HEK293 (cell line): Measurements from ENCODE around the gene SMIM29.

Experiments used
- AEBP2 ChIP-seq: fragments of 450-650 bp; formaldehyde crosslinking; IDR thresholded peaks from 2 replicates; pipeline ENCODE4 v1.5.1; 2016; ENCODE audit warnings: missing biosample characterization, missing genetic modification characterization, borderline replicate concordance
- GLIS2 ChIP-seq: fragments of 450-650 bp; formaldehyde crosslinking; IDR thresholded peaks from 2 replicates; pipeline ENCODE4 v1.5.1; 2016; ENCODE audit warnings: missing biosample characterization, missing genetic modification characterization
- KLF8 ChIP-seq: fragments of 450-650 bp; formaldehyde crosslinking; IDR thresholded peaks from 2 replicates; pipeline ENCODE4 v1.5.1; 2016; ENCODE audit warnings: missing biosample characterization, missing genetic modification characterization
- PRDM1 ChIP-seq: fragments of 450-650 bp; formaldehyde crosslinking; IDR thresholded peaks from 2 replicates; pipeline ENCODE4; 2016; ENCODE audit warnings: missing biosample characterization, missing genetic modification characterization
- PRDM2 ChIP-seq: fragments of 450-650 bp; formaldehyde crosslinking; IDR thresholded peaks from 2 replicates; pipeline ENCODE4 v1.5.1; 2016; ENCODE audit warnings: missing biosample characterization, missing genetic modification characterization, borderline replicate concordance
- SCRT2 ChIP-seq: fragments of 450-650 bp; formaldehyde crosslinking; IDR thresholded peaks from 2 replicates; pipeline ENCODE4 v1.5.1; 2016; ENCODE audit warnings: missing biosample characterization, missing genetic modification characterization
- WT1 ChIP-seq: fragments of 450-650 bp; formaldehyde crosslinking; IDR thresholded peaks from 2 replicates; pipeline ENCODE4 v1.5.1; 2016; ENCODE audit warnings: missing biosample characterization, missing genetic modification characterization
- ZBTB44 ChIP-seq: fragments of 450-650 bp; IDR thresholded peaks from 2 replicates; pipeline ENCODE4 v1.5.1; 2018; ENCODE audit warnings: missing biosample characterization, mild to moderate bottlenecking, missing genetic modification characterization
- ZFP3 ChIP-seq: fragments of 450-650 bp; formaldehyde crosslinking; IDR thresholded peaks from 2 replicates; pipeline ENCODE4 v1.5.1; 2016; ENCODE audit warnings: low read depth, missing biosample characterization, missing genetic modification characterization
- ZFP69B ChIP-seq: fragments of 450-650 bp; formaldehyde crosslinking; IDR thresholded peaks from 2 replicates; pipeline ENCODE4 v1.5.1; 2016; ENCODE audit warnings: missing biosample characterization, missing genetic modification characterization
- ZNF112 ChIP-seq: fragments of 450-650 bp; formaldehyde crosslinking; IDR thresholded peaks from 2 replicates; pipeline ENCODE4 v1.5.0; 2017; ENCODE audit warnings: missing biosample characterization, missing genetic modification characterization
- ZNF138 ChIP-seq: fragments of 450-650 bp; formaldehyde crosslinking; IDR thresholded peaks from 2 replicates; pipeline ENCODE4 v1.5.1; 2016; ENCODE audit warnings: missing biosample characterization, missing genetic modification characterization, borderline replicate concordance
- ZNF146 ChIP-seq: fragments of 450-650 bp; formaldehyde crosslinking; IDR thresholded peaks from 2 replicates; pipeline ENCODE4 v1.5.1; 2016; ENCODE audit warnings: missing biosample characterization, missing genetic modification characterization
- ZNF202 ChIP-seq: fragments of 450-650 bp; formaldehyde crosslinking; IDR thresholded peaks from 2 replicates; pipeline ENCODE4 v1.5.1; 2016; ENCODE audit warnings: missing biosample characterization, missing genetic modification characterization, borderline replicate concordance
- ZNF221 ChIP-seq: fragments of 450-650 bp; formaldehyde crosslinking; IDR thresholded peaks from 2 replicates; pipeline ENCODE4 v1.5.1; 2017; ENCODE audit warnings: missing biosample characterization, missing genetic modification characterization, borderline replicate concordance
- ZNF335 ChIP-seq: fragments of 450-650 bp; formaldehyde crosslinking; conservative IDR thresholded peaks from 2 replicates; pipeline ENCODE4 v1.5.1; 2016; ENCODE audit warnings: missing biosample characterization, missing genetic modification characterization
- ZNF341 ChIP-seq: fragments of 450-650 bp; formaldehyde crosslinking; IDR thresholded peaks from 2 replicates; pipeline ENCODE4; 2016; ENCODE audit warnings: low read depth, missing biosample characterization, missing genetic modification characterization
- ZNF366 ChIP-seq: fragments of 450-650 bp; formaldehyde crosslinking; conservative IDR thresholded peaks from 2 replicates; pipeline ENCODE4 v1.5.1; 2016; ENCODE audit warnings: missing biosample characterization, missing genetic modification characterization
- ZNF394 ChIP-seq: fragments of 450-650 bp; formaldehyde crosslinking; IDR thresholded peaks from 2 replicates; pipeline ENCODE4 v1.5.1; 2016; ENCODE audit warnings: missing biosample characterization, missing genetic modification characterization, mild to moderate bottlenecking, moderate library complexity, borderline replicate concordance
- ZNF558 ChIP-seq: fragments of 450-650 bp; formaldehyde crosslinking; IDR thresholded peaks from 2 replicates; pipeline ENCODE4 v1.5.1; 2016; ENCODE audit warnings: missing biosample characterization, missing genetic modification characterization
- ZNF560 ChIP-seq: fragments of 450-650 bp; formaldehyde crosslinking; IDR thresholded peaks from 2 replicates; pipeline ENCODE4 v1.5.1; 2017; ENCODE audit warnings: missing biosample characterization, missing genetic modification characterization, borderline replicate concordance
- ZNF585B ChIP-seq: fragments of 450-650 bp; formaldehyde crosslinking; IDR thresholded peaks from 2 replicates; pipeline ENCODE4 v1.5.1; 2016; ENCODE audit warnings: missing biosample characterization, missing genetic modification characterization
- ZNF596 ChIP-seq: fragments of 450-650 bp; IDR thresholded peaks from 2 replicates; pipeline ENCODE4 v1.5.0; 2018; ENCODE audit warnings: missing biosample characterization, mild to moderate bottlenecking, missing genetic modification characterization, moderate library complexity
- ZNF677 ChIP-seq: fragments of 450-650 bp; IDR thresholded peaks from 2 replicates; pipeline ENCODE4 v1.5.0; 2018; ENCODE audit warnings: missing biosample characterization, mild to moderate bottlenecking, missing genetic modification characterization, moderate library complexity
- ZNF692 ChIP-seq: fragments of 450-650 bp; formaldehyde crosslinking; IDR thresholded peaks from 2 replicates; pipeline ENCODE4 v1.5.1; 2016; ENCODE audit warnings: missing biosample characterization, missing genetic modification characterization
- ZNF76 ChIP-seq: fragments of 450-650 bp; formaldehyde crosslinking; IDR thresholded peaks from 2 replicates; pipeline ENCODE4; 2016; ENCODE audit warnings: low read depth, missing biosample characterization, missing genetic modification characterization, borderline replicate concordance
- ZNF785 ChIP-seq: fragments of 450-650 bp; formaldehyde crosslinking; IDR thresholded peaks from 2 replicates; pipeline ENCODE4 v1.5.1; 2016; ENCODE audit warnings: missing biosample characterization, missing genetic modification characterization
- ZNF843 ChIP-seq: fragments of 450-650 bp; formaldehyde crosslinking; IDR thresholded peaks from 2 replicates; pipeline ENCODE4 v1.5.1; 2016; ENCODE audit warnings: missing biosample characterization, missing genetic modification characterization

The SMIM29 gene

GRCh38 chr6:34223956-34224940 is 24.6 kb downstream of the SMIM29 start (continued):
- TF ChIP-seq ZNF596 (tag by site-specific recombination) (0 out of 2 replicates have a peak, but pooled peaks have one; percentile 1), WT1 (tag by site-specific recombination) (no peak; the same call in 1 of the 2 replicates), SCRT2 (no peak), ZNF76 (tag by site-specific recombination) (no peak), ZNF112 (tag by site-specific recombination) (no peak), ZNF146 (tag by site-specific recombination) (no peak), PRDM2 (tag by site-specific recombination) (no peak), PRDM1 (tag by site-specific recombination) (peak; percentile 55; the same call in 1 of the 2 replicates), ZFP69B (tag by site-specific recombination) (peak; percentile 39; the same call in 1 of the 2 replicates), ZNF585B (tag by site-specific recombination) (no peak), ZNF560 (no peak), GLIS2 (peak; percentile 80), ZNF341 (tag by site-specific recombination) (no peak), ZBTB44 (tag by site-specific recombination) (0 out of 2 replicates have a peak, but pooled peaks have one; percentile 27), ZNF394 (tag by site-specific recombination) (no peak), ZNF335 (tag by site-specific recombination) (peak; percentile 84), AEBP2 (tag by site-specific recombination) (no peak), ZNF843 (tag by site-specific recombination) (0 out of 2 replicates have a peak, but pooled peaks have one; percentile 12), ZNF677 (no peak; the same call in 1 of the 2 replicates), ZFP3 (no peak), ZNF221 (tag by site-specific recombination) (no peak), ZNF202 (tag by site-specific recombination) (no peak), ZNF692 (tag by site-specific recombination) (no peak), ZNF558 (no peak), KLF8 (tag by site-specific recombination) (peak; percentile 76; the same call in 1 of the 2 replicates), ZNF366 (tag by site-specific recombination) (no peak; the same call in 1 of the 2 replicates), ZNF138 (tag by site-specific recombination) (no peak), ZNF785 (tag by site-specific recombination) (no peak)
